Naive thymus-derived CD4-positive, alpha-beta T cell (primary cell): Measurements from ENCODE around the gene CKB. TPM values are rescaled to one million over a fixed set of nuclear protein-coding genes. Genes with fewer than 3 reads are reported as not detected.

Experiments
- ATAC-seq: fragments of 150-1000 bp; cut with Tn5 transposase; 2 replicates; pipeline ENCODE4 v1.10.0; 2021; ENCODE audit warnings: mild to moderate bottlenecking, moderate library complexity
- CTCF ChIA-PET: fragments of 350-600 bp; sonication (Branson Sonifier 250); formaldehyde crosslinking; loops from one replicate; lab custom pipeline; 2021; ENCODE audit warnings: antibody characterized with exemption; lab: Charles Lee
- POLR2A ChIA-PET: fragments of 350-600 bp; sonication (Branson Sonifier 250); formaldehyde crosslinking; loops from one replicate; lab custom pipeline; 2021; ENCODE audit warnings: antibody characterized with exemption, inconsistent platforms; lab: Charles Lee
- DNase-seq, 9 donors: peaks; one replicate each; pipeline versions ENCODE4 v3.0.0 to v3.0.0-alpha.2; 2020 to 2022; ENCODE audit warnings: mixed read lengths in 1 of 9
- H3K27ac ChIP-seq: one replicate; pipeline ENCODE4 v1.7.0; 2013; ENCODE audit warnings: mild to moderate bottlenecking, low read depth, low read length, moderate library complexity
- H3K27me3 ChIP-seq, 2 donors: one replicate each; pipeline ENCODE4 v1.7.0; 2013; ENCODE audit warnings: low read length in 2 of 2, mild to moderate bottlenecking in 2 of 2, moderate library complexity in 2 of 2; ENCODE audit not compliant: control insufficient read depth in 2 of 2, insufficient read depth in 2 of 2
- H3K36me3 ChIP-seq, 3 experiments: 1 replicate in 2 of 3; 2 replicates in 1 of 3; pipeline ENCODE4 v1.7.0; 2013; ENCODE audit warnings: low read length in 3 of 3, mild to moderate bottlenecking in 3 of 3, moderate library complexity in 1 of 3; ENCODE audit not compliant: insufficient read depth in 3 of 3, control insufficient read depth in 2 of 3
- H3K4me1 ChIP-seq, 2 donors: one replicate each; pipeline ENCODE4 v1.7.0; 2013; ENCODE audit warnings: low read length in 2 of 2, mild to moderate bottlenecking in 2 of 2, moderate library complexity in 1 of 2; ENCODE audit not compliant: control insufficient read depth in 2 of 2, insufficient read depth in 2 of 2
- H3K4me3 ChIP-seq: 2 replicates; pipeline ENCODE4 v1.7.0; 2013; ENCODE audit warnings: mild to moderate bottlenecking, low read length
- H3K9me3 ChIP-seq, 3 experiments: 1 replicate in 2 of 3; 2 replicates in 1 of 3; pipeline ENCODE4 v1.7.0; 2013; ENCODE audit warnings: low read length in 3 of 3; ENCODE audit not compliant: control insufficient read depth in 2 of 3
- H3K27ac Mint-ChIP-seq, 9 donors: one replicate each; pipeline ENCODE4 v1.8.0; 2020 to 2022; ENCODE audit warnings: mixed read lengths in 9 of 9, mild to moderate bottlenecking in 8 of 9, moderate library complexity in 5 of 9, inconsistent platforms in 2 of 9
- H3K27me3 Mint-ChIP-seq, 5 donors: one replicate each; pipeline ENCODE4 v1.8.0; 2021 to 2022; ENCODE audit warnings: mixed read lengths in 5 of 5, mild to moderate bottlenecking in 1 of 5
- H3K36me3 Mint-ChIP-seq, 5 donors: one replicate each; pipeline ENCODE4 v1.8.0; 2020 to 2022; ENCODE audit warnings: mixed read lengths in 5 of 5, mild to moderate bottlenecking in 3 of 5, inconsistent platforms in 1 of 5
- H3K4me1 Mint-ChIP-seq, 7 donors: one replicate each; pipeline ENCODE4 v1.8.0; 2020 to 2022; ENCODE audit warnings: mixed read lengths in 7 of 7, mild to moderate bottlenecking in 3 of 7, inconsistent platforms in 1 of 7
- H3K4me3 Mint-ChIP-seq, 10 donors: one replicate each; pipeline ENCODE4 v1.8.0; 2020 to 2022; ENCODE audit warnings: mild to moderate bottlenecking in 10 of 10, mixed read lengths in 10 of 10, moderate library complexity in 6 of 10, inconsistent platforms in 2 of 10
- H3K9me3 Mint-ChIP-seq, 11 donors: one replicate each; pipeline ENCODE4 v1.8.0; 2020 to 2022; ENCODE audit warnings: mixed read lengths in 11 of 11, mild to moderate bottlenecking in 4 of 11, inconsistent platforms in 1 of 11, moderate library complexity in 1 of 11
- intact Hi-C, 2 donors: fragments of 100-400 bp; cut with micrococcal nuclease; formaldehyde crosslinking; loops; one replicate each; pipeline ENCODE4 v1.15.1; 2023
- polyA plus RNA-seq, 2 donors: library from polyadenylated mRNA; unstranded; fragments of 300-500 nt; fragmentation: Illumina TruSeq; gene quantifications; one replicate each; pipeline ENCODE4 v1.2.3, GENCODE V29; 2021
- total RNA-seq, 6 experiments: library from RNA in 5 of 6; stranded (reverse) in 5 of 6; gene quantifications; 1 replicate in 5 of 6; 2 replicates in 1 of 6; pipeline ENCODE4 v1.2.3 and lab custom pipeline; 2021 to 2026

Gene CKB
- total and polyA plus RNA-seq, 7 experiments from 2014 or later = 0.40 to 19.8 (median 2.2) TPM; not detected in 1

GRCh38 chr14:103558071-103558882, 35.6 kb upstream of the CKB start:
- no peaks in the 10 kb centered on the region for H3K9me3 ChIP-seq
- no peaks in the 10 kb centered on the region for H3K27me3 ChIP-seq
- no peak overlapping the region for H3K4me3 ChIP-seq
- Mint-ChIP-seq H3K4me1 (peaks cover 38 to 73% (median 58%) of the 10 kb centered on the region in 7 donors), H3K27ac (peak overlapping the region in 5 of 9 donors; percentile 20 to 32 (median 22)), H3K4me3 (peak overlapping the region in 4 of 10 donors; percentile 1 to 49 (median 29)), H3K9me3 (peaks cover 0 to under 1% (median 0%) of the 10 kb centered on the region in 11 donors), H3K27me3 (no peaks in the 10 kb centered on the region), H3K36me3 (peaks cover 0 to 13% (median 8%) of the 10 kb centered on the region in 5 donors)
- no peak overlapping the region for H3K27ac ChIP-seq
- DNase-seq (no peak), ATAC-seq (no peak)
- ChIA-PET CTCF (interaction anchor here (0.7 to 1.3 kb wide), 3 partner anchors 8 to 56 kb away, joined by 3 to 6 read pairs (median 3); no protein-coding TSS in a partner anchor), POLR2A (interaction anchor here (0.8 to 1.2 kb wide), 3 partner anchors 29 to 70 kb away, joined by 3 to 4 read pairs (median 4); partner anchors contain the start of gene KLC1)
- peaks cover 8 to 48% (median 11%) of the 10 kb centered on the region in 3 experiments for H3K36me3 ChIP-seq
- intact Hi-C loops = no loop called here
- H3K4me1 ChIP-seq = peaks cover 22 to 28% of the 10 kb centered on the region in 2 donors

GRCh38 chr14:103556946-103557758, 34.5 kb upstream of the CKB start:
- H3K4me3 Mint-ChIP-seq = peak overlapping the region in 1 of 10 donors; percentile 34
- peaks cover 38 to 72% (median 56%) of the 10 kb centered on the region in 7 donors for H3K4me1 Mint-ChIP-seq
- Histone ChIP-seq H3K36me3 (peaks cover 8 to 48% (median 11%) of the 10 kb centered on the region in 3 experiments), H3K27ac (no peak overlapping the region), H3K27me3 (no peaks in the 10 kb centered on the region), H3K4me3 (no peak overlapping the region), H3K4me1 (peaks cover 21 to 27% of the 10 kb centered on the region in 2 donors), H3K9me3 (no peaks in the 10 kb centered on the region)
- H3K27ac Mint-ChIP-seq = peak overlapping the region in 1 of 9 donors; percentile 43
- intact Hi-C loops = no loop called here
- H3K27me3 Mint-ChIP-seq = no peaks in the 10 kb centered on the region
- ChIA-PET POLR2A (interaction anchor here (0.7 to 1.2 kb wide), 3 partner anchors 27 to 191 kb away, joined by 3 to 4 read pairs (median 3); no protein-coding TSS in a partner anchor), CTCF (interaction anchor here (1.3 kb wide), 1 partner anchor 36 kb away, joined by 6 read pairs; no protein-coding TSS in a partner anchor)
- DNase-seq = no peak
- H3K9me3 Mint-ChIP-seq = no peaks in the 10 kb centered on the region
- peaks cover 0 to 13% (median 8%) of the 10 kb centered on the region in 5 donors for H3K36me3 Mint-ChIP-seq
- no peak for ATAC-seq

- peaks cover 0 to 17% (median 8%) of the 10 kb centered on the region in 5 donors for H3K36me3 Mint-ChIP-seq
- no peak overlapping the region for H3K4me3 Mint-ChIP-seq
- CTCF ChIA-PET = no interaction called here
- Histone ChIP-seq H3K4me3 (no peak overlapping the region), H3K27ac (no peak overlapping the region), H3K36me3 (peaks cover 8 to 44% (median 11%) of the 10 kb centered on the region in 3 experiments), H3K27me3 (no peaks in the 10 kb centered on the region), H3K9me3 (no peaks in the 10 kb centered on the region), H3K4me1 (peaks cover 11 to 16% of the 10 kb centered on the region in 2 donors)
- H3K4me1 Mint-ChIP-seq = peaks cover 26 to 60% (median 43%) of the 10 kb centered on the region in 7 donors
- POLR2A ChIA-PET = interaction anchor here (0.7 kb wide), 1 partner anchor 57 kb away, joined by 3 read pairs; no protein-coding TSS in a partner anchor
- DNase-seq = no peak
- no peak for ATAC-seq
- intact Hi-C loops = no loop called here
- H3K27ac Mint-ChIP-seq = peak overlapping the region in 3 of 9 donors; percentile 52 to 73 (median 59)
- H3K9me3 Mint-ChIP-seq = no peaks in the 10 kb centered on the region
- no peaks in the 10 kb centered on the region for H3K27me3 Mint-ChIP-seq
Observed at GRCh38 chr14:103555559-103556337, 33.1 kb upstream of the CKB start.

GRCh38 chr14:103552846-103553210, 30.2 kb upstream of the CKB start:
- H3K27ac Mint-ChIP-seq = no peak overlapping the region
- CTCF ChIA-PET = interaction anchor here (1.5 kb wide), 1 partner anchor 9 kb away, joined by 4 read pairs; the partner anchor contains the start of gene BAG5
- POLR2A ChIA-PET = interaction anchor here (0.7 kb wide), 1 partner anchor 148 kb away, joined by 3 read pairs; no protein-coding TSS in a partner anchor

GRCh38 chr14:103552011-103552845, 29.6 kb upstream of the CKB start:
- DNase-seq (no peak), ATAC-seq (no peak)
- no peak overlapping the region for H3K4me3 Mint-ChIP-seq
- Histone ChIP-seq H3K27ac (no peak overlapping the region), H3K27me3 (no peaks in the 10 kb centered on the region), H3K4me3 (no peak overlapping the region), H3K9me3 (no peaks in the 10 kb centered on the region), H3K4me1 (no peaks in the 10 kb centered on the region), H3K36me3 (peaks cover 0 to 12% (median 0%) of the 10 kb centered on the region in 3 experiments)
- CTCF ChIA-PET = interaction anchor here (1.2 to 1.5 kb wide), 2 partner anchors 10 to 34 kb away, joined by 3 to 4 read pairs; partner anchors contain the start of gene BAG5
- H3K9me3 Mint-ChIP-seq = no peaks in the 10 kb centered on the region
- peak overlapping the region in 1 of 9 donors; percentile 76 for H3K27ac Mint-ChIP-seq
- H3K27me3 Mint-ChIP-seq = no peaks in the 10 kb centered on the region
- H3K4me1 Mint-ChIP-seq = peaks cover 6 to 25% (median 13%) of the 10 kb centered on the region in 7 donors
- intact Hi-C loops = no loop called here
- H3K36me3 Mint-ChIP-seq = peaks cover 0 to 4% (median 0%) of the 10 kb centered on the region in 5 donors
- POLR2A ChIA-PET = no interaction called here

More at GRCh38 chr14:103552846-103553210, 30.2 kb upstream of the CKB start:
- peaks cover 0 to 16% (median 0%) of the 10 kb centered on the region in 3 experiments for H3K36me3 ChIP-seq
- no peak overlapping the region for H3K4me3 ChIP-seq
- no peak for ATAC-seq
- no peaks in the 10 kb centered on the region for H3K27me3 ChIP-seq
- Mint-ChIP-seq H3K36me3 (peaks cover 0 to 4% (median 0%) of the 10 kb centered on the region in 5 donors), H3K4me1 (peaks cover 11 to 31% (median 17%) of the 10 kb centered on the region in 7 donors), H3K4me3 (no peak overlapping the region), H3K27me3 (no peaks in the 10 kb centered on the region), H3K9me3 (no peaks in the 10 kb centered on the region)
- no peaks in the 10 kb centered on the region for H3K9me3 ChIP-seq
- DNase-seq = no peak
- no peaks in the 10 kb centered on the region for H3K4me1 ChIP-seq
- H3K27ac ChIP-seq = no peak overlapping the region
- intact Hi-C loops = no loop called here
